Stimulated activated naive CD4-positive, alpha-beta T cell (primary cell): Measurements from ENCODE around the gene RAET1E.
"Not testable (repeated sequence)": the region's sequence is repeated elsewhere in the genome, so short reads cannot be mapped to it uniquely, and the experiment has no call there.

Source experiments
- DNase-seq, 6 experiments: peaks; one replicate each; lab custom pipeline; 2025; lab: John Stamatoyannopoulos, UW

The RAET1E gene

GRCh38 chr6:149889326-149889725 is 8.6 kb downstream of the RAET1E start:
- no peak for DNase-seq

DNA sequence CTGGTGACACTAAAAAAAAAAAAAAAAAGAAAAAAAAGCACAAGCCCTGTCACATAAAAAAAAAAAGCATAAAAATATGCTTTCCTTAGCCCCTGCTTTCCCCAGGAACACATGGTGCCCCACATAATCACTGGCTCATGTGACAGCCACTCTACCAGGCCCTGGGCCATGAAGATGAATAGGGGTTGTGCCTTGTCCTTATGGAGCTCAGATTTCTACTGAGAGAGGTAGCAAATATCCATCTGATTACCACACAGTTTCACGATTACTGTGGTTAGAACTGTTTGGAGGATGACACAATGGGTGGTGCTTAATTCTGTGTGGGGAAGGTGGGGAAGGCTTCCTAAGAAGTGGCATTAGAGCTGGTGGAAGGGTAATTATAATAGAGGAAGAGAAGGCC is 9.3 kb downstream of the RAET1E start:
- no peak for DNase-seq

DNA sequence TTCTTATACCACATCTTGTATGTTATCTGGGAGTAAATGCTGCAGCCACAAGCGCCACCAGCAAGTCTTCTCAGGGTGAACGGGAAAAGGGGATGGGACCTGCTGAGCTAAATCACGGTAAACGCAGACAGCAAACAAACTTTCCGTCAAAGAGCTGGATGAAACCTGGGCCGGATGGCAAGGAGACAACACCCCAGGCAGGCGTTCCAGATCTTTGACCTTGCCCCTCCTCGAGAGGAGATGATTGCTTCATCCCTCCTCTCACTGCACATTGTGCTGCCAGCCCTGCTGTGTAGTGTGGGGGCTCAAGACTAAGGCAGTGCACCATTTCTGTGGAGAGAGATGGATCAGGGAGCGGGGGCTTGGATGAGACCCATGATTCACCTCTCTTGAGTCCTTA is 9.8 kb downstream of the RAET1E start:
- DNase-seq: no peak

- DNase-seq: no peak
These were observed 10.6 kb downstream of the RAET1E start for GRCh38 chr6:149887343-149887742.

DNA sequence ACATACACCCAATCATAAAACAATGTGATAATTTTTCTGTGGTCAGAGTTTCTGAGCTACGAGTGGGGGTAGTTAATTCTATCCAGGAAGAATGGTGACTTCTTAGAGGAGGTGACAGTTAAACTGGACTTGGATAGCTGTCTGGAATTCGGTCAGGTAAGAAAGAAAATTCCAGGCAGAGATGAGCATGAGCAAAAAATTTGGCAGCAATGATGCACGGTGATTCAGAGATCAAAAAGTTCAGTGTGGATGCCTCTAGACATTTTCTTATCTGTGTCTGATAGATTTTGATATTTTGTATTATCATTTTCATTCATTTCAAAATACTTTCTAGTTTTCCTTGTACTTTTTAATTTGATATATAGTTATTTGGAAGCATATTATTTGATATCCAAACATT is 12.0 kb downstream of the RAET1E start:
- no peak for DNase-seq

DNA sequence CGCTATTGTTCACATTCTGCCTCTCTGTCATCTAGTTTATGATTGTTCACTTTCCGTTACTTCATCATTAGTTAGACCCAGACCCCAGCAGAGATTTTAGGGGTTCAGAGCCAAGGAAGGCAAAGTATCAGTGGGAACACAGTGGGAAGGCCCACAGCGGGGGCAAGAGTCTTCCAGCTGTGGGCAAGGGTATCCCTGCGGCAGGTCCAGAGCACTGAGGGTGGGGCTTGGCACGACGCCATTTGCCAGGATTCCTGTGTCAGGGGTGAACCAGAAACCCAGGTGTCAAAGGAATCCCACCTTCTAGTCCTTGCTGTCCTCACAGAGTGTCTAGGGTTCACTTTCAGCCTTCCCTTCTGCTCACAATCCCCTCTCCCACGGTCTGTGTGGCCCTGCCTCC is 13.3 kb downstream of the RAET1E start:
- no peak for DNase-seq

DNA sequence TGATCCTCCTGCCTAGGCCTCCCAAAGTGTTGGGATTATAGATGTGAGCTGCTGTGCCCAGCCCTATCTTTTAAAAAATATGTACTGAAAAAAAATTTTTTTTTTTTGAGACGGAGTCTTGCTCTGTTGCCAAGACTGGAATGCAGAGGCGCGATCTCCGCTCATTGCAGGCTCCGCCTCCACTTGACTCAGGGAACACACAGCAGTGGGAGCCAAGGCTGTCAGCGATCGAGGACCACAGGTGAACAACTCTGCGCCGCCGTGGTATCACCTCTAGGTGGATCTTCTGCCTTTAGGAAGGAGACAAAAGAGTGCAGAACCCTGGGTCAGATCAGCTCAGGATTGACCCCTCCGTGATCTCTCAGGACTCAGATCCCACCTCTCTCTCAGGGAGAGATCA is 13.7 kb downstream of the RAET1E start:
- DNase-seq: no peak

- no peak for DNase-seq
These were observed 16.1 kb downstream of the RAET1E start for GRCh38 chr6:149881860-149882259.

- DNase-seq: no peak
These were observed 16.7 kb downstream of the RAET1E start for GRCh38 chr6:149881066-149881766.

DNA sequence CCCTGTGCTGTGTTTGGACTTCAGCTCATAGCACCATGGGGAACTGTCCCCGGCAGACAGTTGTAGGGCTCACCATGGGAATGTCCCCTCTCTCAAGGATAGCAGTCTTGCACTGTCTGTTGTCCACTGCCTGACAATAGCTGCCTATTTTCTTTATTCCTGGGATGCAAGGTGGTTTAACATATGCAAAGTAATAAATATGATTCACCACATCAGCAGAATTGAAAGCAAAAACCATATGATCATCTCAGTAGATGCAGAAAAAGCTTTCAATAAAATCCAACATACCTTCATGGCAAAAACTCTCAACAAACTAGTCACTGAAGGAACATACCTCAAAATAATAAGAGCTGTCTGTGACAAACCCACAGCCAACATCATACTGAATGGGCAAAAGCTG is 20.3 kb downstream of the RAET1E start:
- DNase-seq: no peak

GRCh38 chr6:149876241-149876933 is 21.5 kb downstream of the RAET1E start:
- no peak for DNase-seq

GRCh38 chr6:149872233-149872632 is 25.7 kb downstream of the RAET1E start:
- DNase-seq: no peak

DNA sequence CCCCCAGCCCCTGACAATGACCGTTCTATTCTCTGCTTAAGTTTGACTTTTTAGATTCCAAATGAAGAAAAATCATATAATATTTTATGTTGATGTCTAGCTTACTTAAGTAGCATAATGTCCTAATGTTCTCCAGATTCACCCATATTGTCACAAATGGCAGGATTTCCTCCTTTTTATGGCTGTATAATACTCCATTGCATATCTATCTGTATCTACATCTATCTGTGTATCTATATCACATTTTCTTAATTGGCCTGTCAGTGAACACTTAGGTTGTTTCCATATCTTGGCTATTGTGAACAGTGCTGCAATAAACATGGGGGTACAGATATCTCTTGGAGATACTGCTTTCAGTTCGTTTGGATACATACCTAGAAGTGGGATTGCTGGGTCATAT is 26.7 kb downstream of the RAET1E start:
- no peak for DNase-seq

GRCh38 chr6:149869275-149869892 is 28.5 kb downstream of the RAET1E start:
- DNase-seq: no peak

- no peak for DNase-seq
These were observed 29.9 kb downstream of the RAET1E start for GRCh38 chr6:149867876-149868640.

GRCh38 chr6:149864578-149865535 is 33.1 kb downstream of the RAET1E start:
- peak; percentile 7 to 60 (median 38) for DNase-seq

- DNase-seq: peak; percentile 70 to 89 (median 76)
These were observed 34.0 kb downstream of the RAET1E start, which contains the start of gene LRP11 for GRCh38 chr6:149863698-149864577. Gene LRP11, minus strand, starts transcription at chr6:149864359. Its CDS starts 339 bp downstream, at chr6:149864020.

GRCh38 chr6:149862922-149863697 is 34.8 kb downstream of the RAET1E start:
- DNase-seq: peak in 4 of 6 experiments; percentile 15 to 40 (median 35)

- not testable (repeated sequence) for DNase-seq
These were observed 35.5 kb downstream of the RAET1E start for GRCh38 chr6:149862424-149862738.
